Panc1 (cell line): ENCODE measurements around the gene MLPH. TPM values are rescaled to one million over a fixed set of nuclear protein-coding genes. Genes with fewer than 3 reads are reported as not detected.
"Not testable (repeated sequence)": the region's sequence is repeated elsewhere in the genome, so short reads cannot be mapped to it uniquely, and the experiment has no call there.

ENCODE experiments used
- ATAC-seq: fragments of 200-7000 bp; cut with Tn5 transposase; 2 replicates; pipeline ENCODE4 v1.9.1; 2020; ENCODE audit warnings: mild to moderate bottlenecking, moderate library complexity
- BruUV-seq: library from RNA; stranded (reverse); fragments of 400-500 nt; replicated peaks from 2 replicates; lab custom pipeline; 2021; lab: Mats Ljungman, UMichigan
- CTCF ChIA-PET: fragments of 300-600 bp; sonication (Branson Sonifier 250); formaldehyde crosslinking; loops from one replicate; lab custom pipeline; 2022; ENCODE audit warnings: antibody characterized with exemption; lab: Charles Lee
- POLR2A ChIA-PET: fragments of 300-600 bp; sonication (Branson Sonifier 250); formaldehyde crosslinking; loops from one replicate; lab custom pipeline; 2022; ENCODE audit warnings: antibody characterized with exemption; lab: Charles Lee
- DNase-seq: peaks from one replicate; pipeline ENCODE4 v3.0.0-alpha.2; 2010; ENCODE audit warnings: low read depth, low spot score
- H3K27ac ChIP-seq: 2 replicates; pipeline ENCODE4 v1.5.1; 2011; ENCODE audit warnings: mild to moderate bottlenecking, low read length, inconsistent platforms
- H3K27me3 ChIP-seq: fragments of 200-500 bp; sonication (Bioruptor generic); 2 replicates; pipeline ENCODE4 v1.6.0; 2014; ENCODE audit warnings: low read length, inconsistent platforms; ENCODE audit not compliant: control insufficient read depth, insufficient read depth
- H3K36me3 ChIP-seq: fragments of 200-500 bp; sonication (Bioruptor generic); 2 replicates; pipeline ENCODE4 v1.5.1; 2014; ENCODE audit warnings: inconsistent platforms, mild to moderate bottlenecking, low read length, moderate library complexity; ENCODE audit not compliant: control insufficient read depth, insufficient read depth
- H3K4me1 ChIP-seq: 2 replicates; pipeline ENCODE4 v1.5.1; 2011; ENCODE audit warnings: inconsistent platforms, mild to moderate bottlenecking, low read length, moderate library complexity; ENCODE audit not compliant: control insufficient read depth, insufficient read depth
- H3K4me3 ChIP-seq, 2 experiments: 2 replicates each; pipeline ENCODE4 v1.5.1; 2011 to 2012; ENCODE audit warnings: low read depth in 2 of 2, low read length in 2 of 2, mild to moderate bottlenecking in 2 of 2, inconsistent platforms in 1 of 2, moderate library complexity in 1 of 2
- H3K9me3 ChIP-seq: fragments of 200-500 bp; sonication (Bioruptor generic); 2 replicates; pipeline ENCODE4 v1.5.1; 2014; ENCODE audit warnings: low read depth, mild to moderate bottlenecking, inconsistent platforms, low read length, moderate library complexity; ENCODE audit not compliant: control insufficient read depth, insufficient read depth
- CTCF ChIP-seq: fragments of 450-650 bp; IDR thresholded peaks from 2 replicates; pipeline ENCODE4 v1.5.1; 2017; ENCODE audit warnings: mild to moderate bottlenecking
- POLR2AphosphoS5 ChIP-seq: IDR thresholded peaks from 2 replicates; pipeline ENCODE4 v1.6.1; 2012; ENCODE audit warnings: mild to moderate bottlenecking, low read depth, low read length, moderate library complexity
- REST ChIP-seq, 2 experiments: IDR thresholded peaks; 2 replicates each; pipeline ENCODE4 v1.6.1; 2011 to 2012; ENCODE audit warnings: low read depth in 2 of 2, control low read depth in 1 of 2, low read length in 1 of 2, mild to moderate bottlenecking in 1 of 2, moderate library complexity in 1 of 2; ENCODE audit not compliant: insufficient read depth in 1 of 2
- SIN3A ChIP-seq: IDR thresholded peaks from 2 replicates; pipeline ENCODE4 v1.6.1; 2012; ENCODE audit warnings: low read depth, mild to moderate bottlenecking, low read length, moderate library complexity, borderline replicate concordance; ENCODE audit not compliant: insufficient read depth
- TCF7L2 ChIP-seq: IDR thresholded peaks from 2 replicates; pipeline ENCODE4 v1.6.1; 2011; ENCODE audit warnings: mild to moderate bottlenecking, low read depth, low read length, inconsistent platforms
- in situ Hi-C: cut with HindIII; loops from 2 replicates; pipeline ENCODE4 v1.10.0; 2016; ENCODE audit warnings: low sequenced_read_pairs, low pct_unique_long_range_greater_than_20kb
- intact Hi-C: fragments of 100-400 bp; cut with micrococcal nuclease; formaldehyde crosslinking; loops from one replicate; pipeline ENCODE4 v1.10.0; 2022; ENCODE audit not compliant: unreplicated experiment
- total RNA-seq: library from RNA; stranded (reverse); gene quantifications from one replicate; pipeline ENCODE4 v1.2.1, GENCODE V29; 2021; ENCODE audit not compliant: unreplicated experiment

MLPH gene
- total RNA-seq, 1 experiment from 2014 or later, result 60.2 TPM

GRCh38 chr2:237467447-237468179 lies 19.4 kb upstream of the MLPH start:
- TF ChIP-seq TCF7L2, result no peak
- no peak for TF ChIP-seq SIN3A
- TF ChIP-seq CTCF, result no peak
- TF ChIP-seq POLR2AphosphoS5, result no peak
- TF ChIP-seq REST (IDR thresholded peaks at IDR 0.05; ENCODE audit: insufficient read depth in 1 of 2, low read depth in 2 of 2, low read length in 1 of 2), result no peak
- ATAC-seq (no peak), DNase-seq (no peak)
- BruUV-seq, result no TSS peak
- Histone ChIP-seq H3K36me3 (no peaks in the 10 kb centered on the region), H3K4me1 (no peaks in the 10 kb centered on the region; the same call in 1 of the 2 replicates), H3K27ac (no peak overlapping the region), H3K9me3 (no peaks in the 10 kb centered on the region), H3K4me3 (no peak overlapping the region), H3K27me3 (no peaks in the 10 kb centered on the region)
- ChIA-PET CTCF (no interaction called here), POLR2A (no interaction called here)
- intact Hi-C loops (no loop called here), in situ Hi-C loops (no loop called here)

GRCh38 chr2:237469410-237469809 lies 17.6 kb upstream of the MLPH start:
- H3K9me3 ChIP-seq, in situ Hi-C loops, H3K4me3 ChIP-seq, H3K27ac ChIP-seq, ATAC-seq, BruUV-seq, CTCF ChIA-PET, H3K36me3 ChIP-seq, intact Hi-C loops, DNase-seq, H3K27me3 ChIP-seq, H3K4me1 ChIP-seq, POLR2A ChIA-PET: not testable (repeated sequence)

GRCh38 chr2:237469849-237470248 lies 17.2 kb upstream of the MLPH start:
- Histone ChIP-seq H3K36me3 (no peaks in the 10 kb centered on the region), H3K27ac (no peak overlapping the region), H3K4me1 (peaks cover 8% of the 10 kb centered on the region), H3K27me3 (no peaks in the 10 kb centered on the region), H3K9me3 (no peaks in the 10 kb centered on the region), H3K4me3 (no peak overlapping the region)
- TF ChIP-seq REST (IDR thresholded peaks at IDR 0.05; ENCODE audit: insufficient read depth in 1 of 2, low read depth in 2 of 2, low read length in 1 of 2), result no peak
- no peak for TF ChIP-seq TCF7L2
- no peak for TF ChIP-seq CTCF
- TF ChIP-seq POLR2AphosphoS5, result no peak
- no peak for TF ChIP-seq SIN3A
- in situ Hi-C loops, result no loop called here
- ATAC-seq (no peak), DNase-seq (no peak)
- intact Hi-C loops, result loop anchor here (10.0 kb wide), 1 partner anchor 315 kb away; no protein-coding TSS in a partner anchor
- ChIA-PET POLR2A (no interaction called here), CTCF (no interaction called here)
- no TSS peak for BruUV-seq
